ENCODE results near the gene SYT2.

DNA sequence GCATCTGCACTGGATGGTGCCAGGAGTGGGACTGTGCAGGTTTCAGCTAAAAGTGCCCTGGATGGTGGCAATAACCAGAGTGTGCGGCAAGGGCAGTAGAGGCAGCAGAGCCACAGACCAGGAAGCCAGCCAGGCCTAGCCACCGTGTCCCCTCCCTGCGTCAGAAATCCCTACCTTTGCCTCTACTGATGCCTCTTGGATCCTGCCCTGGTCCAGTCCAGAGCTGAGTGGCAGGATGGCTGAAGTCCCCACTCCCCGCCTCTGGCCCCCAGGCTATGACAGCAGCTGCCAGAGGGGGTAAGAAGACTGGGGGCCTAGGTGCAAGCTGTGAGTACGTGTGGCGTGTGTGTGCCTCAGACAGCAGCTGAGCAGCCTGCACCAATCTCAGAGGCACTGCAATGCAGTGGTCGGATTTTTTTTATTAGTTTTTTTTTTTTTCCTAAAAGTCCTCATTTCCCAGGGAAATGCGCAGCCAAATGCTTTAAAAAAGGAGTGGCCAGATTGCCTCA, 51.9 kb downstream of the SYT2 start:
- TF ChIP-seq, protein P1, sequence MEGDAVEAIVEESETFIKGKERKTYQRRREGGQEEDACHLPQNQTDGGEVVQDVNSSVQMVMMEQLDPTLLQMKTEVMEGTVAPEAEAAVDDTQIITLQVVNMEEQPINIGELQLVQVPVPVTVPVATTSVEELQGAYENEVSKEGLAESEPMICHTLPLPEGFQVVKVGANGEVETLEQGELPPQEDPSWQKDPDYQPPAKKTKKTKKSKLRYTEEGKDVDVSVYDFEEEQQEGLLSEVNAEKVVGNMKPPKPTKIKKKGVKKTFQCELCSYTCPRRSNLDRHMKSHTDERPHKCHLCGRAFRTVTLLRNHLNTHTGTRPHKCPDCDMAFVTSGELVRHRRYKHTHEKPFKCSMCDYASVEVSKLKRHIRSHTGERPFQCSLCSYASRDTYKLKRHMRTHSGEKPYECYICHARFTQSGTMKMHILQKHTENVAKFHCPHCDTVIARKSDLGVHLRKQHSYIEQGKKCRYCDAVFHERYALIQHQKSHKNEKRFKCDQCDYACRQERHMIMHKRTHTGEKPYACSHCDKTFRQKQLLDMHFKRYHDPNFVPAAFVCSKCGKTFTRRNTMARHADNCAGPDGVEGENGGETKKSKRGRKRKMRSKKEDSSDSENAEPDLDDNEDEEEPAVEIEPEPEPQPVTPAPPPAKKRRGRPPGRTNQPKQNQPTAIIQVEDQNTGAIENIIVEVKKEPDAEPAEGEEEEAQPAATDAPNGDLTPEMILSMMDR (IDR thresholded peaks at IDR 0.05), result no peak
- no peak for TF ChIP-seq POLR2A (IDR thresholded peaks at IDR 0.05)

Measured in Peyer's patch (tissue), 4 donors.